Activated T-cell treated with anti-CD3 and anti-CD28 coated beads, Interleukin-2, amount 50 U/mL, for 4 hours (primary cell): Measurements from ENCODE around the gene SNED1. TPM values are rescaled to one million over a fixed set of nuclear protein-coding genes. Genes with fewer than 3 reads are reported as not detected.

ENCODE experiments used
- ATAC-seq, 2 donors: fragments of 200-7000 bp; cut with Tn5 transposase; one replicate each; pipeline ENCODE4 v1.10.0; 2021
- DNase-seq: peaks from one replicate; pipeline ENCODE4 v3.0.0-alpha.2; 2020
- H3K27me3 Mint-ChIP-seq: one replicate; pipeline ENCODE4 v1.8.0; 2021; ENCODE audit warnings: low read depth, mixed read lengths
- H3K36me3 Mint-ChIP-seq: one replicate; pipeline ENCODE4 v1.8.0; 2022; ENCODE audit warnings: mixed read lengths; ENCODE audit not compliant: insufficient read depth
- H3K4me1 Mint-ChIP-seq: one replicate; pipeline ENCODE4 v1.8.0; 2021; ENCODE audit warnings: low read depth, mixed read lengths
- H3K4me3 Mint-ChIP-seq: one replicate; pipeline ENCODE4 v1.8.0; 2021; ENCODE audit warnings: mild to moderate bottlenecking, moderate library complexity, mixed read lengths
- H3K9me3 Mint-ChIP-seq: one replicate; pipeline ENCODE4 v1.8.0; 2021; ENCODE audit warnings: mixed read lengths
- total RNA-seq, 3 donors: library from RNA; stranded (reverse); gene quantifications; one replicate each; pipeline ENCODE4 v1.2.1, GENCODE V29; 2021

Gene SNED1
- total RNA-seq, 3 donors from 2014 or later, result 0.53 to 2.1 (median 1.3) TPM

DNA sequence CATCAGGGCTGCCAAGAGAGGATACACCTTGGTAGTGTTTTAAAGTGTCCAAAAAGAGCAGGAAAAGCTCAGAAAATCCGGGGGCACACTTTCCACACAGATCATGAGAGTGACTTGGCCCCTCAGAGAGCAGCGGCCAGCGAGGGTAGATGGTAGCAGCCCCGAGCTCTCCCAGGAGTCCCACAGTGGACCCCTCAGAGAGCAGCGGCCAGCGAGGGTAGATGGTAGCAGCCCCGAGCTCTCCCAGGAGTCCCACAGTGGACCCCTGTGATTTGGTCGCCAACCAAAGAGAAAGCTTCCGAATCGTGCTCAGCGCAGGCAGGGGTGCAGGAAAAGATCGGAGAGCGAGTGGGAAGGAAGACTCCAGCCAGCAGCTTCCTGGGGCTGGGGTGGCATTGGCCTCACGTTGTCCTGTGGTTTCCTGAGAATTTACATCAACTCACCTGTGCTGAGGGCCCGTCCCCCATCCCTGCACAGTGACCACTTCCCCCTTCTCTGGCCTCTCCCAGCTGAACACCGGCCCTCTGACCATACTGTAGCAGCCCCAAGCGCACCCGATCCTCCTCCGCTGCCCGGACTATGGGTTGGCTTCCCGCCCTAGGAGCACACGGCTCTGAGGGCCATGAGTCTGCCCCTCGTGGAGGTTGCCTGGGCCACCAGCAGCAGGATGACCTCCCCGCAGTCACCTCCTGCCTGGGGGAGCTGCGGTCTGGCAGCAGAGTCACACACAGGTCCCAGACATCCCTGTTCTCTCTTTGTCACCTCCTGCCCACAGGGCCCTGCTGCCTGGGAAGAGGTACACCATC is 69.9 kb downstream of the SNED1 start:
- ATAC-seq (no peak), DNase-seq (no peak)
- peaks cover 2% of the 10 kb centered on the region for H3K27me3 Mint-ChIP-seq
- H3K4me3 Mint-ChIP-seq, result no peak overlapping the region
- H3K36me3 Mint-ChIP-seq, result peaks cover 2% of the 10 kb centered on the region
- peaks cover 2% of the 10 kb centered on the region for H3K4me1 Mint-ChIP-seq
- H3K9me3 Mint-ChIP-seq, result no peaks in the 10 kb centered on the region

DNA sequence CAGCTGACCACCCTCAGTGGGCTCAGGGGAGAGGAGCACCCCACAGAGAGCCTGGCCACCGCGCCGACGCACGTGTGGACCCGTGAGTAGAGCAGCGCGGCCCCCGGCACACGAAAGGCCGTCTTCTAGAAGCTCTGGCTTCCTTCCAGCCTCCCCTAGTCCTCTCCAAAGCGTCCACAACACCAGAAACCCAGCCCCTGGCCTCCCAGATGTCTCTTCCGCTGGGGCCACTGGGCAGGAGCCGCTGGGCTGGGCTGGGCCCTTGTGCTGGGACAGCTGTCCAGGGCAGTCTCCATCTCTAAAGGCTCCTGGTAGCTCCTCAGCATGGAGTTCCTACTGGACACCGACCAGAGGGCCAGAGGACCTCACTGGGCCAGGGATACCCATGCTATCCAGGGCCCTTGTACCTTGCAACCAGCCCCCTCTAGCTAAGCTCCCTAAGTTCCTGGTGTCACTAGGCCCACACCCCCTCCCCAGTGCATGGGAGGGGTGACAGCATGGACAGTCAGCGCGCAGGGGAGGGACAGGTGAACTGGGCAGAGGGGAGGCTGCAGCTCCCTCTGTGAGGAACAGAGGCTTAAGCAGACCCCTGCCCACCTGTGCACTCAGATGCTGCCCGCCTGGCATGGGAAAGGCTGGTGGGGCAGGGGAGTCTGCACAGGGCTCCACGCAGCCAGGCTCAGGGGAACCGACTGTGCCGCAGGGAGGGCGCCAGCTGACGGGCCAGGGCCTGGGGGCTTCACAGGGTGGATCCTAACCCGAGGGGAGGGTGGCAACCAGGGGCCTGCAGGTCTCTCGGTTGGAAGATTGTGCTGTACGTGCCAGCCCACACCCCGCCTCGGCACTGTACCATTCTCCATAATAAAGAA is 70.8 kb downstream of the SNED1 start:
- no peak overlapping the region for H3K4me3 Mint-ChIP-seq
- DNase-seq (no peak), ATAC-seq (no peak)
- peaks cover 1% of the 10 kb centered on the region for H3K27me3 Mint-ChIP-seq
- peaks cover 2% of the 10 kb centered on the region for H3K4me1 Mint-ChIP-seq
- H3K36me3 Mint-ChIP-seq, result peaks cover 5% of the 10 kb centered on the region
- no peaks in the 10 kb centered on the region for H3K9me3 Mint-ChIP-seq

GRCh38 chr2:241069821-241070281 is 71.4 kb downstream of the SNED1 start:
- no peak for ATAC-seq

GRCh38 chr2:241070361-241070760 is 71.9 kb downstream of the SNED1 start:
- H3K27me3 Mint-ChIP-seq, result no peaks in the 10 kb centered on the region
- H3K36me3 Mint-ChIP-seq, result peaks cover 11% of the 10 kb centered on the region
- ATAC-seq (no peak), DNase-seq (no peak)
- no peaks in the 10 kb centered on the region for H3K9me3 Mint-ChIP-seq
- H3K4me1 Mint-ChIP-seq, result no peaks in the 10 kb centered on the region
- H3K4me3 Mint-ChIP-seq, result no peak overlapping the region

More at GRCh38 chr2:241069821-241070281, 71.4 kb downstream of the SNED1 start:
- peaks cover 8% of the 10 kb centered on the region for H3K36me3 Mint-ChIP-seq
- H3K4me3 Mint-ChIP-seq, result no peak overlapping the region
- H3K4me1 Mint-ChIP-seq, result no peaks in the 10 kb centered on the region
- H3K9me3 Mint-ChIP-seq, result no peaks in the 10 kb centered on the region
- no peak for DNase-seq
- no peaks in the 10 kb centered on the region for H3K27me3 Mint-ChIP-seq

- no peaks in the 10 kb centered on the region for H3K27me3 Mint-ChIP-seq
- no peak for DNase-seq
- ATAC-seq, result no peak
- no peak overlapping the region for H3K4me3 Mint-ChIP-seq
- H3K9me3 Mint-ChIP-seq, result no peaks in the 10 kb centered on the region
- no peaks in the 10 kb centered on the region for H3K4me1 Mint-ChIP-seq
- H3K36me3 Mint-ChIP-seq, result peaks cover 15% of the 10 kb centered on the region
These were observed 72.6 kb downstream of the SNED1 start for GRCh38 chr2:241070811-241071676.

GRCh38 chr2:241071677-241072111 is 73.3 kb downstream of the SNED1 start:
- Mint-ChIP-seq H3K9me3 (no peaks in the 10 kb centered on the region), H3K4me3 (no peak overlapping the region), H3K4me1 (no peaks in the 10 kb centered on the region), H3K27me3 (no peaks in the 10 kb centered on the region), H3K36me3 (peaks cover 14% of the 10 kb centered on the region)
- DNase-seq, result no peak
- ATAC-seq, result no peak

GRCh38 chr2:241072151-241072550 is 73.7 kb downstream of the SNED1 start:
- H3K9me3 Mint-ChIP-seq, result no peaks in the 10 kb centered on the region
- no peak overlapping the region for H3K4me3 Mint-ChIP-seq
- H3K27me3 Mint-ChIP-seq, result no peaks in the 10 kb centered on the region
- DNase-seq, result no peak
- ATAC-seq, result no peak
- peaks cover 13% of the 10 kb centered on the region for H3K36me3 Mint-ChIP-seq
- H3K4me1 Mint-ChIP-seq, result no peaks in the 10 kb centered on the region

DNA sequence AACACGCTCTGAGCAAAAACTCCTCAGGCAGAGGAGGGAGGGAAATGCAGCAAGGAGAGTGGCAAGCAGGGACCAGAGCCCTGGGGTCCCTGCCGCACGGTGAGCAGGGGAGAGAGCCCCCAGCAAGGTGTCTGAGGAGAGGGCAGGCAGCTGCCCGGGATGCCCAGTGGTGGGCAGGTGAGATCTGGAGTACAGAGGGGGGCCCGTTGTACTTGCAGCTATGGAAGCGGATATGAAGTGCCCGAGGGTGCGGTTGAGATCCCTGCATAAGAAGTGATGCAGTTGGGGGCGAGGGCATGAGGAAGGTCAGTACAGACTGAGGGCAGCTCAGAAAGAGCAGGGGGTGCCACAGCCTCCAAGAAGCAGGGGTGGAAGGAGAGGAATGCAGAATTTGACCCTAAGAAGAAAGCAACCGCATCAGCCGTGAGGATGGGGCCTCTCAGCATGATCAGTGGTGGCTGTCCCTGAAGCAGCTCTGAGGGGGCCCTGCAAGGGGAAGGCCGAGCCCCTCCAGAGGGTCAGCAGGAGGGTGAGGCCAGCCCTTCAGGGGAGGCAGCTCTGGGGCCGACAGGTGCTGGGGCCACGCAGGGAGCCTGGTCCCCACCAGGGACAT is 74.2 kb downstream of the SNED1 start:
- peaks cover 13% of the 10 kb centered on the region for H3K36me3 Mint-ChIP-seq
- no peaks in the 10 kb centered on the region for H3K9me3 Mint-ChIP-seq
- H3K4me3 Mint-ChIP-seq, result no peak overlapping the region
- H3K4me1 Mint-ChIP-seq, result peaks cover 4% of the 10 kb centered on the region
- H3K27me3 Mint-ChIP-seq, result no peaks in the 10 kb centered on the region
- no peak for DNase-seq
- no peak for ATAC-seq

DNA sequence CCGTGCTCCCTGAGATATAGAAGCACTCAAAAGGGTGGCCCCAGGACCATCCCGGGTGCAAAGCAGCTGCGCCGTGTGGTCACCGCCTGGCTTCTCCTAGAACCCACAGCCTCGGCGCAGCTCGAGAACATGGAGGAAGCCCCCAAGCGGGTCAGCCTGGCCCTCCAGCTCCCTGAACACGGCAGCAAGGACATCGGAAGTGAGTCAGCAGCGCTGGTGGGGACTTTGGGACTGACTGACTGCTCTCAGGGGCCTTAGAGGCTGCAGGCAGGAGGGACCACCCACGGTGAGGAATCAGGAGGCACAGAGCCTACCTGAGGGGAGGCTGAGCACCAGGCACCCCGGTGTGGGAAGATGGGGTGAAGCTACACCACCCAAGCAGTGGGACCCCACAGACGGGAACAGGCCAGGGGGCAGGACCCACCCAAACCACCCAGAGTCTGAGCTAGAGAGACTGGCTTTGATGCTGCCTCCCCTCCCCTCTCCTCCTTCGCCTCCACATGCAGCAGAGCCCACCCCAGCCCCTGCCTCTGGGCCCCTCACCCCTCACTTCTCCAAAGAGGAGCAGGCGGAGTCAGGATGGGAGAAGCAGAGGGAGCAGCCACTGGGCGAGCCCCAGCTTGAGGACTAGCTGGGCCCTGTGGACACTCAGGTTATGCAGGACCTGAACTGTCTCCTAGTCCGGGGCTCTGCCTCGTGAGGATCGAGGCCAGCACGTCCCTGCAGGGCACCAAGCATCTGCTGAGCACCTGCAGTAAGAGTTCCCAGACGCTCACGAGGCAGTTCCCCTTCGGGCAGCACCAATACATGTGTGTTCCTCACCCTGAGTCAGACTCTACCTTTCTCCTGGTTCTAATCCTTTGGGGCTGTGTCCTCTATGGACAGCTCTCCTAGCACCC is 75.0 kb downstream of the SNED1 start:
- peaks cover 6% of the 10 kb centered on the region for H3K4me1 Mint-ChIP-seq
- peaks cover 13% of the 10 kb centered on the region for H3K36me3 Mint-ChIP-seq
- no peak overlapping the region for H3K4me3 Mint-ChIP-seq
- no peak for DNase-seq
- no peaks in the 10 kb centered on the region for H3K27me3 Mint-ChIP-seq
- H3K9me3 Mint-ChIP-seq, result no peaks in the 10 kb centered on the region
- ATAC-seq, result no peak

- DNase-seq (no peak), ATAC-seq (no peak)
- Mint-ChIP-seq H3K36me3 (peaks cover 13% of the 10 kb centered on the region), H3K27me3 (no peaks in the 10 kb centered on the region), H3K4me1 (peaks cover 6% of the 10 kb centered on the region), H3K9me3 (no peaks in the 10 kb centered on the region), H3K4me3 (no peak overlapping the region)
These were observed 75.8 kb downstream of the SNED1 start for GRCh38 chr2:241074065-241074818.

GRCh38 chr2:241074901-241075540 is 76.6 kb downstream of the SNED1 start:
- ATAC-seq, result no peak
- peaks cover 6% of the 10 kb centered on the region for H3K4me1 Mint-ChIP-seq
- H3K9me3 Mint-ChIP-seq, result no peaks in the 10 kb centered on the region
- H3K27me3 Mint-ChIP-seq, result no peaks in the 10 kb centered on the region
- DNase-seq, result no peak
- no peak overlapping the region for H3K4me3 Mint-ChIP-seq
- peaks cover 13% of the 10 kb centered on the region for H3K36me3 Mint-ChIP-seq
